Breast epithelium (tissue), 4 donors: ENCODE results near the gene PDGFD. TPM values are rescaled to one million over a fixed set of nuclear protein-coding genes. Genes with fewer than 3 reads are reported as not detected.

Experiments
- DNase-seq, 2 donors: peaks; one replicate each; pipeline ENCODE4 v3.0.0-alpha.2; 2019; ENCODE audit warnings: low spot score in 2 of 2
- H3K27ac ChIP-seq, 2 donors: fragments of 200-600 bp; sonication (generic) in 1 of 2; one replicate each; pipeline ENCODE4 v1.5.1; 2016 to 2019; ENCODE audit warnings: mild to moderate bottlenecking in 1 of 2
- H3K27me3 ChIP-seq, 2 donors: fragments of 200-600 bp; sonication (generic) in 1 of 2; one replicate each; pipeline versions ENCODE4 v1.5.1 to v1.6.0; 2017 to 2019; ENCODE audit warnings: control low read depth in 1 of 2, mild to moderate bottlenecking in 1 of 2
- H3K36me3 ChIP-seq: fragments of 200-600 bp; one replicate; pipeline ENCODE4 v1.5.1; 2019
- H3K4me1 ChIP-seq, 2 donors: fragments of 200-600 bp; sonication (generic); one replicate each; pipeline ENCODE4 v1.5.1; 2016 to 2019; ENCODE audit warnings: control low read depth in 1 of 2
- H3K4me3 ChIP-seq, 3 donors: fragments of 200-600 bp; sonication (generic); 1 replicate in 2 of 3; 2 replicates in 1 of 3; pipeline ENCODE4 v1.5.1; 2016 to 2019; ENCODE audit warnings: mild to moderate bottlenecking in 3 of 3, moderate library complexity in 2 of 3
- H3K9me3 ChIP-seq, 2 donors: fragments of 200-600 bp; sonication (generic) in 1 of 2; one replicate each; pipeline ENCODE4 v1.5.1; 2016 to 2019; ENCODE audit warnings: control low read depth in 1 of 2
- POLR2A ChIP-seq: fragments of 450-650 bp; IDR thresholded peaks from one replicate; pipeline ENCODE4 v1.6.1; 2016; ENCODE audit warnings: antibody characterized with exemption, mild to moderate bottlenecking, moderate library complexity
- POLR2AphosphoS5 ChIP-seq, 3 donors: sonication (generic); formaldehyde crosslinking; IDR thresholded peaks; one replicate each; pipeline ENCODE4 v1.6.1; 2017; ENCODE audit warnings: antibody characterized with exemption in 3 of 3
- intact Hi-C: fragments of 100-400 bp; cut with DNase I; formaldehyde crosslinking; loops from one replicate; pipeline ENCODE4 v1.15.1; 2023; ENCODE audit warnings: low total_unique reads
- total RNA-seq, 3 donors: library from RNA; depleted of rRNA; stranded (reverse); fragments of >200 nt; gene quantifications; one replicate each; pipeline ENCODE4 v1.1.0, GENCODE V29; 2016
- TF ChIP-seq, protein P1 (sequence below), 3 donors: fragments of 450-650 bp; IDR thresholded peaks; one replicate each; pipeline ENCODE4 v1.5.1; 2016 to 2017; ENCODE audit warnings: antibody characterized with exemption in 3 of 3, mild to moderate bottlenecking in 3 of 3, moderate library complexity in 3 of 3

The PDGFD gene
- total RNA-seq, 3 donors from 2014 or later = 21.8 to 76.0 (median 53.1) TPM

DNA sequence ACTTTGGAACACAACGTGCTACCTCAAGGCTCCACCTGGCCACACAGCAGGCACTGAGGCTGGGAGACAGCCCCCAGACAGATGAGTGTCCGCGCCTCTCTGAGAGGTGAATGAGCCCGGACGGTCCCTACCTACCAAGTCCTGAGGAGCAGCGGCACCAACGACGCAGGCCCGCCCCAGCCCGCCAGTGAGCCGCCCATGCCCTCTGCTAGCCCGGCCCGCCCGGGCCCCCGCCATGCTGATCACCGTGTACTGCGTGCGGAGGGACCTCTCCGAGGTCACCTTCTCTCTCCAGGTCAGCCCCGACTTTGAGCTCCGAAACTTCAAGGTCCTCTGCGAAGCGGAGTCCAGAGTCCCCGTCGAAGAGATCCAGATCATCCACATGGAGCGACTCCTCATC is 127.4 kb downstream of the PDGFD start, which contains the start of gene DDI1:
DDI1 (plus strand) TSS at position 53 of the 400 bp plus-strand sequence; CDS start at position 236, 183 bp downstream.
- Histone ChIP-seq H3K27ac (no peak within 1 kb of the TSS), H3K4me3 (no peak within 1 kb of the TSS), H3K36me3 (no peaks in the 10 kb centered on the region), H3K4me1 (no peaks in the 10 kb centered on the region), H3K9me3 (no peaks in the 10 kb centered on the region), H3K27me3 (no peaks in the 10 kb centered on the region)
- intact Hi-C loops = no loop called here
- DNase-seq = no peak
- no peak for TF ChIP-seq POLR2AphosphoS5 (IDR thresholded peaks at IDR 0.05)
- TF ChIP-seq, protein P1, sequence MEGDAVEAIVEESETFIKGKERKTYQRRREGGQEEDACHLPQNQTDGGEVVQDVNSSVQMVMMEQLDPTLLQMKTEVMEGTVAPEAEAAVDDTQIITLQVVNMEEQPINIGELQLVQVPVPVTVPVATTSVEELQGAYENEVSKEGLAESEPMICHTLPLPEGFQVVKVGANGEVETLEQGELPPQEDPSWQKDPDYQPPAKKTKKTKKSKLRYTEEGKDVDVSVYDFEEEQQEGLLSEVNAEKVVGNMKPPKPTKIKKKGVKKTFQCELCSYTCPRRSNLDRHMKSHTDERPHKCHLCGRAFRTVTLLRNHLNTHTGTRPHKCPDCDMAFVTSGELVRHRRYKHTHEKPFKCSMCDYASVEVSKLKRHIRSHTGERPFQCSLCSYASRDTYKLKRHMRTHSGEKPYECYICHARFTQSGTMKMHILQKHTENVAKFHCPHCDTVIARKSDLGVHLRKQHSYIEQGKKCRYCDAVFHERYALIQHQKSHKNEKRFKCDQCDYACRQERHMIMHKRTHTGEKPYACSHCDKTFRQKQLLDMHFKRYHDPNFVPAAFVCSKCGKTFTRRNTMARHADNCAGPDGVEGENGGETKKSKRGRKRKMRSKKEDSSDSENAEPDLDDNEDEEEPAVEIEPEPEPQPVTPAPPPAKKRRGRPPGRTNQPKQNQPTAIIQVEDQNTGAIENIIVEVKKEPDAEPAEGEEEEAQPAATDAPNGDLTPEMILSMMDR (IDR thresholded peaks at IDR 0.05) = no peak
- TF ChIP-seq POLR2A = no peak

DNA sequence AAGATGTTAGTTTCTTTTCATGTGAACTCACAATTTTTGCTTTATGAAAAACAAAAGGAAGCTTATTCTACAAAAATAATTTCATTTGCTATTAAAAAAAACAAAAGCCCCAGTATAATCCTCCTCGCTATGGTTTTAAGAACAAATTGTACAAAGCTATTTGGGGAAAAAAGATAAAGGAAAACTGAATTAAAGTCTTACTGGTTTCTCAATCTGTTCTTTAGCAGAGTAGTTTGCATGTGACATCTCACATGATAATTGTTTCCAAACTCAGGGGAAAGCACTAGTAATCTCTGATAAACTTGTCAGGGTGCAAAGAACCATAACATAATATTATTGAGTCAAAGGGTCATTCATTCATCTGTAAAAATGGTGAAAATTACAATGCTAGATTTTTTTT is 130.4 kb downstream of the PDGFD start:
- H3K36me3 ChIP-seq = no peaks in the 10 kb centered on the region
- H3K9me3 ChIP-seq = no peaks in the 10 kb centered on the region
- H3K27ac ChIP-seq = no peak overlapping the region
- no peaks in the 10 kb centered on the region for H3K27me3 ChIP-seq
- DNase-seq = no peak
- H3K4me3 ChIP-seq = no peak overlapping the region
- intact Hi-C loops = no loop called here
- TF ChIP-seq, protein P1 (IDR thresholded peaks at IDR 0.05) = no peak
- TF ChIP-seq POLR2A (no peak), POLR2AphosphoS5 (IDR thresholded peaks at IDR 0.05) (no peak)
- H3K4me1 ChIP-seq = no peaks in the 10 kb centered on the region

DNA sequence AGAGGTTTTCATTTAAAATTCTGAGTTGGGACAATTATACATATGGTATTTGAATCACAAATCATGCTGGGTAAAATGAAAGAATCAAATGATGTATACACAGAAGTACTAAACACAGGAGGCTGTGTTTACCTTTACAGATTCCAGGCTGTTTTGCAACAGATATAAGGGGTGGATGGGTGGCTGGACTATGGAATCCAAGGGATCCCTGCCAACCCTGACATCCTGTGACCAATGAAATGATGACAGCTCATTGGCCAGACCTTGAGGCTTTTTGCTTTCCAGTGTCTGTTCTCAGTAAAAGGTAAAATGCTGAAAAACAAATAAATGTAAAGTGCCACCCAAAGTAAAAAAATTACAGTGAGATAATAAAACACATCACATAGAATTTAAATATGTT is 130.8 kb downstream of the PDGFD start:
- Histone ChIP-seq H3K4me3 (no peak overlapping the region), H3K27me3 (no peaks in the 10 kb centered on the region), H3K36me3 (no peaks in the 10 kb centered on the region), H3K27ac (peak overlapping the region; percentile 34 to 59), H3K4me1 (no peaks in the 10 kb centered on the region), H3K9me3 (no peaks in the 10 kb centered on the region)
- intact Hi-C loops = no loop called here
- no peak for DNase-seq
- no peak for TF ChIP-seq POLR2AphosphoS5 (IDR thresholded peaks at IDR 0.05)
- TF ChIP-seq, protein P1 (IDR thresholded peaks at IDR 0.05) = no peak
- TF ChIP-seq POLR2A = no peak

DNA sequence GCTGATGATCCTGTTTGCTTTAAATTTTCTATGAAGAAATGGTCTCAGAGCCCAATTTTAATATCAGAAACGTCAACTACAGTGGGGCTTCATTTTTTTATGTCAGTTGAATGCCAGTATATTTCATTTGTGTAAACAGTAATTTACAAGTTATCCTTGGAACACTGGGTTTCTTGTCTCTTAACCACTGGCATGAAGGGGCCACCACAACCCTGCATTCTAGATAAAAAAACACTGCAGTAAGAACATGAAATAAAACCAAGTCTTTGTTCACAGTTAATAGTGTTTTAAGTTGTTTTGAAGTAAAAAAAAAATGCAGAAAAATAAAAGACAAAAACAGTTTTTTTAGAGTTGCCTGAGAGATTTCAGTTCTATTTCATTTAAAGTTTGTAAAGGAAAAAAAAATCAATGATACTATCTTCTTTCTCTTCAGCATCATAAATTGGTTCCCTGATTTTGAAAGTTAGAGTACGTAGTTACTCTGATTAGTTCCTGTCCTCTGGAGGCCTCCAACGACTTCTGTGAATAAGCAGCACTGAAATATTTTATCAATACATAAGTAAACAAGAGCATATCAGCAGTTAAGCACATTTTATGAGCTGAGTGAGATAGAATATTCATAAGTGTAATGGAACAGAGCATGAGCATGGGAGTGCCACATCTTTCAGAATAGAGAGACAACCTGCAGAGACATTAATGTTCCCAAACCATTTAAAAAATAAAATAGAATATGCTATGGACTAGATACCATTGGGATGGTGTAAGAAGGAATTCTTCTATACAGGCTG is 135.3 kb downstream of the PDGFD start:
- H3K27ac ChIP-seq = no peak overlapping the region
- intact Hi-C loops = no loop called here
- H3K27me3 ChIP-seq = no peaks in the 10 kb centered on the region
- no peaks in the 10 kb centered on the region for H3K4me1 ChIP-seq
- H3K4me3 ChIP-seq = no peak overlapping the region
- DNase-seq = no peak
- TF ChIP-seq, protein P1 (IDR thresholded peaks at IDR 0.05) = no peak
- TF ChIP-seq POLR2A (no peak), POLR2AphosphoS5 (IDR thresholded peaks at IDR 0.05) (no peak)
- no peaks in the 10 kb centered on the region for H3K36me3 ChIP-seq
- no peaks in the 10 kb centered on the region for H3K9me3 ChIP-seq

DNA sequence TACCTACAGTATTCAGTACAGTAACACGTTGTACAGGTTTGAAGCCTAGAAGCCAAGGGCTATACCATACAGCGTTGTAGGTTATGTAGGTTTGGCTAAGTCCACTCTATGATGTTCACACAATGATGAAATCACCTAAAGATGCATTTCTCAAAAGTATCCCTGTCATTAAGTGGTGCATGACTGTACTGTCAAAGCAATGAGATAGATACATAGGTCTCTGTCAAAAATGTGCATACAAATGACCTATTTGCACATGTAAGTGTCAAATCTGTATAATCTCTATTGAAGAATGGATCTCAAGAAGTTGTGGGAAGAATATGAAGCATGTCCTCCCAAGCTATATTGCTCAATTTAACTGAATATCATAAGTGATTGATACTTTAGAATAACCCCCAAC is 139.4 kb downstream of the PDGFD start:
- no peak overlapping the region for H3K27ac ChIP-seq
- H3K4me1 ChIP-seq = no peaks in the 10 kb centered on the region
- H3K4me3 ChIP-seq = no peak overlapping the region
- no peaks in the 10 kb centered on the region for H3K36me3 ChIP-seq
- TF ChIP-seq POLR2A (no peak), POLR2AphosphoS5 (IDR thresholded peaks at IDR 0.05) (no peak)
- TF ChIP-seq, protein P1 (IDR thresholded peaks at IDR 0.05) = no peak
- intact Hi-C loops = no loop called here
- no peak for DNase-seq
- no peaks in the 10 kb centered on the region for H3K27me3 ChIP-seq
- no peaks in the 10 kb centered on the region for H3K9me3 ChIP-seq
